Smooth muscle cell (in vitro differentiated cells): ENCODE results near the gene BNIP1. TPM values are rescaled to one million over a fixed set of nuclear protein-coding genes. Genes with fewer than 3 reads are reported as not detected.

Experiments
- polyA plus RNA-seq: library from polyadenylated mRNA; unstranded; fragments of >200 nt; fragmentation: Nextera tagmentation; extraction: Ambion mirVana; gene quantifications from 2 replicates; pipeline ENCODE4 v1.2.1, GENCODE V29; 2016
- total RNA-seq: library from RNA; depleted of rRNA; stranded (reverse); fragments of >200 nt; gene quantifications from 2 replicates; pipeline ENCODE4 v1.2.3, GENCODE V29; 2014

The BNIP1 gene
- total and polyA plus RNA-seq, 2 experiments from 2014 or later: 15.0 to 16.2 TPM

Other genes with a start within 250 kb of the BNIP1 start
- 75.5 and 83.2 TPM in 2 replicates for gene RPL26L1, start 185.1 kb upstream of the BNIP1 start, total RNA-seq
- 83.0 and 99.6 TPM in 2 replicates for gene RPL26L1, start 185.1 kb upstream of the BNIP1 start, polyA plus RNA-seq
- gene ATP6V0E1, start 160.8 kb upstream of the BNIP1 start, total RNA-seq: 201 and 247 TPM in 2 replicates
- gene ATP6V0E1, start 160.8 kb upstream of the BNIP1 start, polyA plus RNA-seq: 431 and 445 TPM in 2 replicates
- 11.3 and 18.5 TPM in 2 replicates for gene CREBRF, start 88.2 kb upstream of the BNIP1 start, total RNA-seq
- gene CREBRF, start 88.2 kb upstream of the BNIP1 start, polyA plus RNA-seq: 6.9 and 8.1 TPM in 2 replicates
- 2.4 and 8.0 TPM in 2 replicates for gene NKX2-5, start 90.7 kb downstream of the BNIP1 start, total RNA-seq
- gene NKX2-5, start 90.7 kb downstream of the BNIP1 start, polyA plus RNA-seq: 6.8 and 7.9 TPM in 2 replicates
- 75.4 and 83.4 TPM in 2 replicates for gene STC2, start 183.9 kb downstream of the BNIP1 start, total RNA-seq
- 54.3 and 90.2 TPM in 2 replicates for gene STC2, start 183.9 kb downstream of the BNIP1 start, polyA plus RNA-seq